ENCODE data around the gene SLC12A1.

The SLC12A1 gene

DNA sequence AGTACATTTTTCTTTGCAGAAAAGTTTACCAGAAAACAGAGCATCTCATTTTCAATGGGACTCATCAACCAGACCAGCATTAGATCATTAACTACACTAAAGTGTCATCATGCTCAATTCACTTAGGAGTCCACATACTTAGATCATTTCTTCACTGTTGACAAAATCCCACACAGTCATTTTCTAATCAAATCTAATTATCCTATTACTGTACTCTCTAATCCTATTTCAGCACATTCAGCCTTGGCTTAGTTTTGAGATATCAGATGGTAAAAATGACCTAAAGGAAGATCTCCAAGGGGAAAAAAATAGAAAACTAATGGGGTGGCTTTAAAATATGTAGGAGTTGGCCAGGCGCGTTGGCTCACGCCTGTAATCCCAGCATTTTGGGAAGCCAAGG, 19.8 kb upstream of the SLC12A1 start:
- no peak overlapping the region for H3K9ac ChIP-seq (ENCODE audit: low read length in 2 of 2)

DNA sequence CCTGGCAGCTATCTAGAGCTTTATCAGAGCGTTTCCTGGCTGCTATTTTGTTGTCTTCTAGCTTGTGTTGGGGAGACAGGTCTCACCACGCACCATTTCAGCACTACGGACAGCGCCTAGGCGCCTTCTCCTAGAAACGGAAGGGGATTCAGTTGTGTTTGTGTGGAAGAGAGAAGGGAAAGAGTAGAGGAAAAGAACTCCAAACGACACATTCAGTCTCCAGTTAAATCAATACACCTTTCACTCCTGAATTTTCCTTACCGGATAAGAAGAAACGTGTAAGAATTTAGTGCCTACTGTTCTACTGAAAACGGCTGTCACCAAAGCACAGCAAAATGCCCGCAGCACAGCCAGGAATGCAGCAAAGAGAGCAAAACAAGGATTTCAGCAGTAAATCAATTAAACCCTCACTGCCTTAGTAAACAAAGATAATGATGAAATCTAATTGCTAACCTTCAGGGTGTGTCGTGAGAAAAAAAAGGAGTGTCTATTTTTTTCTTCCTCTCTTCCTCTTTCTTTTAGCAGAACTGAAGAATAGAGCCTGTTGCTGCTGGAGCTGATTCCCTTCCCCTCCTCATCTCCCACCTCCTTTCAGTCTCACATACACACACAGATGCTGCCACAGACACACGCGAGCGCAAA, 15.0 kb upstream of the SLC12A1 start:
- H3K9me3 ChIP-seq (ENCODE audit: control insufficient read depth in 2 of 2, low read length in 2 of 2), result no peaks in the 10 kb centered on the region
- peaks cover 5 to 14% of the 10 kb centered on the region in 2 donors for H3K27me3 ChIP-seq (ENCODE audit: control insufficient read depth in 1 of 2, insufficient read depth in 2 of 2, low read length in 2 of 2)
- H3K36me3 ChIP-seq (ENCODE audit: control insufficient read depth in 2 of 2, insufficient read depth in 2 of 2, low read length in 2 of 2), result no peaks in the 10 kb centered on the region
- H3K4me3 ChIP-seq (ENCODE audit: low read length in 2 of 2), result peak overlapping the region; percentile 24 to 38
- no peak overlapping the region for H3K9ac ChIP-seq (ENCODE audit: low read length in 2 of 2)
- H3K4me1 ChIP-seq (ENCODE audit: control insufficient read depth, insufficient read depth, low read length), result peaks cover 5% of the 10 kb centered on the region
- no peak overlapping the region for H3K27ac ChIP-seq (ENCODE audit: low read length)

More for the DNA sequence above, 19.8 kb upstream of the SLC12A1 start:
- Histone ChIP-seq H3K4me1 (ENCODE audit: control insufficient read depth, insufficient read depth, low read length) (peaks cover 4% of the 10 kb centered on the region), H3K27ac (ENCODE audit: low read length) (no peak overlapping the region), H3K9me3 (ENCODE audit: control insufficient read depth in 2 of 2, low read length in 2 of 2) (no peaks in the 10 kb centered on the region), H3K4me3 (ENCODE audit: low read length in 2 of 2) (no peak overlapping the region), H3K27me3 (ENCODE audit: control insufficient read depth in 1 of 2, insufficient read depth in 2 of 2, low read length in 2 of 2) (peaks cover 0 to 1% of the 10 kb centered on the region in 2 donors), H3K36me3 (ENCODE audit: control insufficient read depth in 2 of 2, insufficient read depth in 2 of 2, low read length in 2 of 2) (no peaks in the 10 kb centered on the region)

DNA sequence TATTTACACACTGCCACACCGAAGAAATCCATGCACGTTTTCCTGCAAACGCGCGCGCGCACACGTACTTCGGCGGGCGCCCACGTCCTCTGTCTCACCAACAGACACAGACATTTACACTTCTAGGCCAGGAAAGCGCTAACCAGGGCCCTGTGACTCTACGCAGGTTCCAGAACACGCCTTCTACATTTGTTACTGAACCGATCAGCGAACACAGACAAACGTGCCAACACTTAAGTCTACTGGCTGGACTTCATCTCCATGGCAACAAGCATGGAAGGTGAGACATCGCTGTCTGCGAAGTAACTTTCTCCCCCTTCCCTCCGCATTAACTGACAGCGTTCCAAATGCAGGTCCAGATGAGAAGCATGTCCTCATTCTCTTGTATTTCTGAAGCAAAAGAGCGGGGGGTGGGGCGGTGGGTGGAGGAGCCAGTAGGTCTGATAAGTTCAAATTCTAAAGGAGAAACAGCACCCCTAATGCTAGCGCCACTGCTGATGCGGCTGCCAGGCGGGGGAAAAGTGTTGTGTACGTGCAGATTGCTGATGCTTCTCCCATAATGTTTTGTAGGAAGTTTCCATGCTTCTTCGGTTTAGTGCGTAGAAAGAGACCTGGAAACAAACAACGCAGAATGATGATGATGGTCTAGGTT, 14.4 kb upstream of the SLC12A1 start, which contains the start of gene CTXN2:
TSS of gene CTXN2 (plus strand) at position 92 of the 652 bp plus-strand sequence. CDS start 9,636 bp downstream, outside the sequence.
- Histone ChIP-seq H3K4me3 (ENCODE audit: low read length in 2 of 2) (peak within 1 kb of the TSS; percentile 24 to 38), H3K9me3 (ENCODE audit: control insufficient read depth in 2 of 2, low read length in 2 of 2) (no peaks in the 10 kb centered on the region), H3K9ac (ENCODE audit: low read length in 2 of 2) (no peak within 1 kb of the TSS), H3K4me1 (ENCODE audit: control insufficient read depth, insufficient read depth, low read length) (peaks cover 5% of the 10 kb centered on the region), H3K27ac (ENCODE audit: low read length) (no peak within 1 kb of the TSS), H3K27me3 (ENCODE audit: control insufficient read depth in 1 of 2, insufficient read depth in 2 of 2, low read length in 2 of 2) (peaks cover 5 to 14% of the 10 kb centered on the region in 2 donors), H3K36me3 (ENCODE audit: control insufficient read depth in 2 of 2, insufficient read depth in 2 of 2, low read length in 2 of 2) (no peaks in the 10 kb centered on the region)

DNA sequence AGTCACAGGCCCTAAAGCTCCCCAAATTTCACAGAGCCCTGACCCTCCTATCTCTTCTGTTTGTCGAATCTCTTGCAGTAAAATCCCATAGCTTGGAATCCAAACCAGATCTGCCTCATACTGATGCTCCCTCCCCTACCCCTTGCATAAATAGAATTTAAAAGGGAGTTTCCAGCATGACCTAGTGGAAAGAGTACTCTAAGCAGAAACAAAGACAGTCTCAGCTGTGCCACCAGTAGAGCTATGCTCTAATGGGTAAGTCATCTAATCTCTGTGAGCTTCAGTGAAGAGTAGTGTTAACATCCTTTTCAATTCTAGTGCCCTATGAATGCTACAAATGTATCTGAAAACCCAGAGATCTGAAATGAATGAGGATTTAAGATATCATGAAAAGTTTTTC, 4.0 kb upstream of the SLC12A1 start:
- Histone ChIP-seq H3K4me1 (ENCODE audit: control insufficient read depth, insufficient read depth, low read length) (no peaks in the 10 kb centered on the region), H3K9me3 (ENCODE audit: control insufficient read depth in 2 of 2, low read length in 2 of 2) (no peaks in the 10 kb centered on the region), H3K36me3 (ENCODE audit: control insufficient read depth in 2 of 2, insufficient read depth in 2 of 2, low read length in 2 of 2) (no peaks in the 10 kb centered on the region)

DNA sequence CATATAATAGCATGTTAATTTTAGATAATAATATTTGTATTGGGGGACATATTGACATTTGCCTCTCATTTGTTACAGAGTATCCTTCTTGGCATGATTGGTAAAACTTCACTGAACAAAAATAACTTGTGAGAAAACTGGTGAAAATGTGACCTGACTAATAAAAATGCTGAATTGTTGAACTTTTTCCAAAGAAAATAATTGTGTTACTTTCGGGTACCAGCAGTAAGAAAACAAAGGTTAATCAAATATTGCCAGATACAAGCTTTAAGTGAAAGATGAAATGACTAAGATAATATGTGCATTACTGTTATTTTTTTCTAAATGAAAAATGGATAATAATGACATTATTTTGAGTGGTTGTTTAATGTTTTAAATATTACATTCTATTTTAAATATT, 15.2 kb downstream of the SLC12A1 start:
- H3K9ac ChIP-seq (ENCODE audit: low read length in 2 of 2), result no peak overlapping the region
- H3K27me3 ChIP-seq (ENCODE audit: control insufficient read depth in 1 of 2, insufficient read depth in 2 of 2, low read length in 2 of 2), result no peaks in the 10 kb centered on the region
- H3K4me3 ChIP-seq (ENCODE audit: low read length in 2 of 2), result no peak overlapping the region
- H3K4me1 ChIP-seq (ENCODE audit: control insufficient read depth, insufficient read depth, low read length), result no peaks in the 10 kb centered on the region
- no peaks in the 10 kb centered on the region for H3K9me3 ChIP-seq (ENCODE audit: control insufficient read depth in 2 of 2, low read length in 2 of 2)
- no peak overlapping the region for H3K27ac ChIP-seq (ENCODE audit: low read length)
- no peaks in the 10 kb centered on the region for H3K36me3 ChIP-seq (ENCODE audit: control insufficient read depth in 2 of 2, insufficient read depth in 2 of 2, low read length in 2 of 2)

More for the DNA sequence above, 4.0 kb upstream of the SLC12A1 start:
- Histone ChIP-seq H3K27ac (ENCODE audit: low read length) (no peak overlapping the region), H3K9ac (ENCODE audit: low read length in 2 of 2) (no peak overlapping the region), H3K27me3 (ENCODE audit: control insufficient read depth in 1 of 2, insufficient read depth in 2 of 2, low read length in 2 of 2) (no peaks in the 10 kb centered on the region), H3K4me3 (ENCODE audit: low read length in 2 of 2) (no peak overlapping the region)

DNA sequence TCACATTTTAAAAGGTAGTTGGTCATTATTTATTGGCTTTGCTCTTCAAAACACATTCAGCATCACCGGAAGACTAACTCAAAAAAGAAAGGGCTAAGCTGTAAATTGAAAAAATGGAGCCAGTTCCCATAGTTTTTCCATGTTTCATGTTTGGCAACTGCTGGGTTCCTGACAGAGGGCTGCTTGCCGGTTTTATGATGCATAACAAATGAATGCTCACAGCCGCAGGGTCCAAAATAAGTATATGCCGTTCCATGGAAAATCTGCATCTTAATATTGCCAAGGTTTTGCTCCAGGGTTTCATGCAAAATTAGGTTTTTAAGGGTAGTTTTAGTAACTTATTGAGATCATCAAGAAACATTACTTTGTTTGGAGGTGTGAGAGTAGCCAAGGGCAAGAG, 15.8 kb downstream of the SLC12A1 start:
- no peaks in the 10 kb centered on the region for H3K36me3 ChIP-seq (ENCODE audit: control insufficient read depth in 2 of 2, insufficient read depth in 2 of 2, low read length in 2 of 2)
- no peaks in the 10 kb centered on the region for H3K4me1 ChIP-seq (ENCODE audit: control insufficient read depth, insufficient read depth, low read length)
- H3K9me3 ChIP-seq (ENCODE audit: control insufficient read depth in 2 of 2, low read length in 2 of 2), result no peaks in the 10 kb centered on the region
- H3K27me3 ChIP-seq (ENCODE audit: control insufficient read depth in 1 of 2, insufficient read depth in 2 of 2, low read length in 2 of 2), result no peaks in the 10 kb centered on the region
- no peak overlapping the region for H3K9ac ChIP-seq (ENCODE audit: low read length in 2 of 2)
- H3K27ac ChIP-seq (ENCODE audit: low read length), result no peak overlapping the region
- no peak overlapping the region for H3K4me3 ChIP-seq (ENCODE audit: low read length in 2 of 2)

DNA sequence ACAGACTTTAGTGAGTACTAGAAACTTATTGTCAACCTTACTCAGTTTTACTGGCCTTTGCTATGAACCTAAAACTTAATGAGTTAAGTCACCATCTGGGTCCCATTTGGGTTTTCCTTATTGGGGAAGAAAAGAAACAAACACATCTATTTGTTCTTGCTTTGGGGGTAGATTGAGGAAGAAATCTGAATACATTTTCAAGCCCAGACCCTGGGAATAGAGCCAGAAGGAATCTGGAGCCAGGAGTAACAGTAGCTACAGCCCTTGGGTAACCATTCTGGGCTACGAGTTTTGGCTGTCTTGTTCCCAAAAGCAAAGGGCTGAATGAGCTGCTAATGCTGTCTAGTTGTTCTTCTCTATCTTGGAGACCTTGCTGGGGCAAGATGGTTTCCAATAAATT, 16.5 kb downstream of the SLC12A1 start:
- Histone ChIP-seq H3K9ac (ENCODE audit: low read length in 2 of 2) (no peak overlapping the region), H3K4me1 (ENCODE audit: control insufficient read depth, insufficient read depth, low read length) (no peaks in the 10 kb centered on the region), H3K9me3 (ENCODE audit: control insufficient read depth in 2 of 2, low read length in 2 of 2) (no peaks in the 10 kb centered on the region), H3K27me3 (ENCODE audit: control insufficient read depth in 1 of 2, insufficient read depth in 2 of 2, low read length in 2 of 2) (no peaks in the 10 kb centered on the region), H3K4me3 (ENCODE audit: low read length in 2 of 2) (no peak overlapping the region), H3K36me3 (ENCODE audit: control insufficient read depth in 2 of 2, insufficient read depth in 2 of 2, low read length in 2 of 2) (no peaks in the 10 kb centered on the region), H3K27ac (ENCODE audit: low read length) (no peak overlapping the region)

DNA sequence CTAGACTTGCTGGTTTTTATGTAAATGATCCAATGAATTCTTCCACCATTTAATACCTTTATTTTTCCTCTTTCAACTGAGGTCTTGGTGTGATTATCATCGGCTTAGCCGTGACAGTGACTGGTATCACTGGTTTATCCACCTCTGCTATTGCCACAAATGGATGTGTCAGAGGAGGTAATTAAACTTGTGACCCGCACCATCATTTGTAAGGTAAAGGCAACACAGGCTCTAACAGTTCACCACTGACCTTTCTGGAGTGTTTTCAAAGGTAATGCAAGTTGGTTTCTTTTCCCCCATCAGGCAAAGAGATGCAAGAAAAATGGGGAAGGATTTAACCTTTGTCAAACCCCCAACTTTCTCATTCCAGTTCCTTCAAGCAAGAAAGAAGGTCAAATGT, 19.7 kb downstream of the SLC12A1 start:
- H3K27ac ChIP-seq (ENCODE audit: low read length), result no peak overlapping the region
- no peaks in the 10 kb centered on the region for H3K27me3 ChIP-seq (ENCODE audit: control insufficient read depth in 1 of 2, insufficient read depth in 2 of 2, low read length in 2 of 2)
- H3K4me3 ChIP-seq (ENCODE audit: low read length in 2 of 2), result peak overlapping the region in 1 of 2 donors; percentile 21
- H3K9ac ChIP-seq (ENCODE audit: low read length in 2 of 2), result no peak overlapping the region
- H3K36me3 ChIP-seq (ENCODE audit: control insufficient read depth in 2 of 2, insufficient read depth in 2 of 2, low read length in 2 of 2), result no peaks in the 10 kb centered on the region
- H3K9me3 ChIP-seq (ENCODE audit: control insufficient read depth in 2 of 2, low read length in 2 of 2), result no peaks in the 10 kb centered on the region
- no peaks in the 10 kb centered on the region for H3K4me1 ChIP-seq (ENCODE audit: control insufficient read depth, insufficient read depth, low read length)

DNA sequence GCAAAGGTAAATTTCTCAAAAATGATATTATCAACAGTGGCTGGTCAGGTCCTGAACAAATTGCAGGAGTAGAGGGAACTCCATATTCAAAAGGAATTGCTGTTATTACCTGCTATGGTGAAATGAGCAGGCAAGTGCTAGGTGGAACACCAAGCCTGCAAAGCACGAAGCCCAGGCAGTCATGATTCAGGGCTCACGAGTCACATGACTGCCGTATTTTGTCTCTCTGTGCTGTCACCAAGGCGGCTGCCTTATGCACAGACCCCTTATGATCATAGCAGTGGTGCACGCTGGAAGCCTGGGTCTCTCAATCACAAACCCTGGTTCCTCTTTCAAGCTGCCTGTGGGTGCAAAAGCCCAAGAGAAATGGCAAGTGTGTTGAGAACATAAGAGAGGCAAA, 24.4 kb downstream of the SLC12A1 start:
- Histone ChIP-seq H3K9ac (ENCODE audit: low read length in 2 of 2) (no peak overlapping the region), H3K36me3 (ENCODE audit: control insufficient read depth in 2 of 2, insufficient read depth in 2 of 2, low read length in 2 of 2) (no peaks in the 10 kb centered on the region), H3K27me3 (ENCODE audit: control insufficient read depth in 1 of 2, insufficient read depth in 2 of 2, low read length in 2 of 2) (no peaks in the 10 kb centered on the region), H3K9me3 (ENCODE audit: control insufficient read depth in 2 of 2, low read length in 2 of 2) (no peaks in the 10 kb centered on the region), H3K4me3 (ENCODE audit: low read length in 2 of 2) (no peak overlapping the region), H3K27ac (ENCODE audit: low read length) (no peak overlapping the region), H3K4me1 (ENCODE audit: control insufficient read depth, insufficient read depth, low read length) (no peaks in the 10 kb centered on the region)

DNA sequence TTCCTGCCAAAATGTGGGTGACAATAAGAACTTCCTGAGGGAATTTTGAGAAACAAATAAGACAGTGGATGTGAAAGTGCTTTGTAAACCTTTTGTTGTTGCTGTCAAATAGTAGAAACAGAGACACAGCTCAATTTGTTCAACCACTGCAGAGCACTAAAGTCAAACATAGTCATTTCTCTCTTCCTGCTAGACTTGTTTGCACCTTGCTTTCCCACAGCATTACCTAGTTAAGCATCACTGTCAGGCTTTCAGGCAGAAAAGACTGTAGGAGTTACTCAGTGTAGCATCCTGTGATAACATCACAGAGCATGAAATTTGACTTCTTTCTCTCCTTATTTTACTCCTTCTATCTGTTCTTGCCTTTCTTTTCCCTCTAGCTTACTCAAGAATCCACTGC, 27.1 kb downstream of the SLC12A1 start:
- Histone ChIP-seq H3K9ac (ENCODE audit: low read length in 2 of 2) (no peak overlapping the region), H3K4me1 (ENCODE audit: control insufficient read depth, insufficient read depth, low read length) (no peaks in the 10 kb centered on the region), H3K27ac (ENCODE audit: low read length) (no peak overlapping the region), H3K36me3 (ENCODE audit: control insufficient read depth in 2 of 2, insufficient read depth in 2 of 2, low read length in 2 of 2) (no peaks in the 10 kb centered on the region), H3K4me3 (ENCODE audit: low read length in 2 of 2) (no peak overlapping the region), H3K9me3 (ENCODE audit: control insufficient read depth in 2 of 2, low read length in 2 of 2) (no peaks in the 10 kb centered on the region), H3K27me3 (ENCODE audit: control insufficient read depth in 1 of 2, insufficient read depth in 2 of 2, low read length in 2 of 2) (no peaks in the 10 kb centered on the region)

DNA sequence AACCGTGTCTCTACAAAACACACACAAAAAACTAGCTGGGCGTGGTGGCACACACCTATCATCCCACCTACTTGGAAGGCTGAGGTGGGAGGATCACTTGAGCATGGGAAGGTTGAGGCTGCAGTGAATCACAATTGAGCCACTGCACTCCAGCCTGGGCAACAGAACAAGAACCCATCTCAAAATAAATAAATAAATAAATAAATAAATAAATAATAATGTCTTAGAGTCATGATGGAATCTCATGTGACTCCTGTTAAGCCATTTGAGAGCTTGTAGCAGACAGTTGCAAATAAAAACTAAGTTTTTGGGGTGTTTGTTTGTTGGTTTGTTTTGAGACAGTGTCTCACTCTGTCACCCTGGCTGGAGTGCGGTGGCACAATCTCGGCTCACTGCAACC, 33.2 kb downstream of the SLC12A1 start:
- Histone ChIP-seq H3K27ac (ENCODE audit: low read length) (no peak overlapping the region), H3K36me3 (ENCODE audit: control insufficient read depth in 2 of 2, insufficient read depth in 2 of 2, low read length in 2 of 2) (no peaks in the 10 kb centered on the region), H3K4me3 (ENCODE audit: low read length in 2 of 2) (no peak overlapping the region), H3K9me3 (ENCODE audit: control insufficient read depth in 2 of 2, low read length in 2 of 2) (no peaks in the 10 kb centered on the region), H3K9ac (ENCODE audit: low read length in 2 of 2) (no peak overlapping the region), H3K4me1 (ENCODE audit: control insufficient read depth, insufficient read depth, low read length) (no peaks in the 10 kb centered on the region), H3K27me3 (ENCODE audit: control insufficient read depth in 1 of 2, insufficient read depth in 2 of 2, low read length in 2 of 2) (no peaks in the 10 kb centered on the region)
